ENCODE data around the gene CR2.
A peak's percentile ranks its signal among the peaks of the same experiment; 100 is the strongest.
"Not testable (repeated sequence)": the region's sequence is repeated elsewhere in the genome, so short reads cannot be mapped to it uniquely, and the experiment has no call there.

Gene CR2

GRCh38 chr1:207427832-207428585 lies 26.1 kb upstream of the CR2 start:
- Mint-ChIP-seq H3K9me3 (peaks cover 1 to 5% of the 10 kb centered on the region in 2 donors), H3K27ac (no peak overlapping the region), H3K27me3 (no peaks in the 10 kb centered on the region), H3K4me3 (no peak overlapping the region), H3K36me3 (peaks cover 4 to 6% of the 10 kb centered on the region in 2 donors), H3K4me1 (peaks cover 49 to 73% of the 10 kb centered on the region in 2 donors)
- ATAC-seq (replicated peaks) (no peak), DNase-seq (no peak)

- Mint-ChIP-seq H3K27ac (no peak overlapping the region), H3K27me3 (no peaks in the 10 kb centered on the region), H3K4me3 (no peak overlapping the region), H3K9me3 (peaks cover 1 to 5% of the 10 kb centered on the region in 2 donors), H3K36me3 (peaks cover 4 to 6% of the 10 kb centered on the region in 2 donors), H3K4me1 (peaks cover 49 to 68% of the 10 kb centered on the region in 2 donors)
- ATAC-seq (replicated peaks): no peak
- DNase-seq: no peak
Observed at GRCh38 chr1:207428783-207429182, 25.3 kb upstream of the CR2 start.

GRCh38 chr1:207429963-207430362 lies 24.2 kb upstream of the CR2 start:
- Mint-ChIP-seq H3K27me3 (no peaks in the 10 kb centered on the region), H3K4me1 (peaks cover 47 to 67% of the 10 kb centered on the region in 2 donors), H3K9me3 (peaks cover 1 to 5% of the 10 kb centered on the region in 2 donors), H3K36me3 (peaks cover 4 to 6% of the 10 kb centered on the region in 2 donors), H3K27ac (peak overlapping the region; percentile 10), H3K4me3 (peak overlapping the region; percentile 0 to 9)
- peak; percentile 92 for ATAC-seq (replicated peaks)
- DNase-seq: no peak

GRCh38 chr1:207430602-207431001 lies 23.5 kb upstream of the CR2 start:
- Mint-ChIP-seq H3K4me3 (no peak overlapping the region), H3K9me3 (peaks cover 1 to 5% of the 10 kb centered on the region in 2 donors), H3K27ac (no peak overlapping the region), H3K27me3 (no peaks in the 10 kb centered on the region), H3K36me3 (peaks cover 4 to 6% of the 10 kb centered on the region in 2 donors), H3K4me1 (peaks cover 41 to 65% of the 10 kb centered on the region in 2 donors)
- ATAC-seq (replicated peaks) (peak; percentile 41 to 48), DNase-seq (no peak)

- H3K27me3 Mint-ChIP-seq: no peaks in the 10 kb centered on the region
- peaks cover 1 to 5% of the 10 kb centered on the region in 2 donors for H3K9me3 Mint-ChIP-seq
- ATAC-seq (replicated peaks) (no peak), DNase-seq (no peak)
- peaks cover 4 to 6% of the 10 kb centered on the region in 2 donors for H3K36me3 Mint-ChIP-seq
- H3K4me1 Mint-ChIP-seq: peaks cover 44 to 72% of the 10 kb centered on the region in 2 donors
- no peak overlapping the region for H3K4me3 Mint-ChIP-seq
- H3K27ac Mint-ChIP-seq: no peak overlapping the region
Observed at GRCh38 chr1:207431508-207431907, 22.6 kb upstream of the CR2 start.

- DNase-seq: no peak
- ATAC-seq (replicated peaks): no peak
- H3K9me3 Mint-ChIP-seq: no peaks in the 10 kb centered on the region
- H3K36me3 Mint-ChIP-seq: no peaks in the 10 kb centered on the region
- no peaks in the 10 kb centered on the region for H3K27me3 Mint-ChIP-seq
- H3K4me1 Mint-ChIP-seq: peaks cover 35 to 77% of the 10 kb centered on the region in 2 donors
- H3K4me3 Mint-ChIP-seq: no peak overlapping the region
- no peak overlapping the region for H3K27ac Mint-ChIP-seq
Observed at GRCh38 chr1:207433435-207433834, 20.7 kb upstream of the CR2 start.

- not testable (repeated sequence) for ATAC-seq (replicated peaks); DNase-seq; H3K36me3 Mint-ChIP-seq; H3K9me3 Mint-ChIP-seq; H3K4me3 Mint-ChIP-seq; H3K27ac Mint-ChIP-seq; H3K27me3 Mint-ChIP-seq
- H3K4me1 Mint-ChIP-seq: peaks cover 16 to 44% of the 10 kb centered on the region in 2 donors
Observed at GRCh38 chr1:207436746-207437145, 17.4 kb upstream of the CR2 start.

GRCh38 chr1:207440626-207441025 lies 13.5 kb upstream of the CR2 start:
- DNase-seq: no peak

GRCh38 chr1:207444514-207445217 lies 9.5 kb upstream of the CR2 start:
- peaks cover 7 to 10% of the 10 kb centered on the region in 2 donors for H3K4me1 Mint-ChIP-seq
- no peak overlapping the region for H3K4me3 Mint-ChIP-seq
- ATAC-seq (replicated peaks) (no peak), DNase-seq (no peak)
- no peaks in the 10 kb centered on the region for H3K36me3 Mint-ChIP-seq
- H3K27me3 Mint-ChIP-seq: no peaks in the 10 kb centered on the region
- H3K27ac Mint-ChIP-seq: no peak overlapping the region
- no peaks in the 10 kb centered on the region for H3K9me3 Mint-ChIP-seq

More at GRCh38 chr1:207440626-207441025, 13.5 kb upstream of the CR2 start:
- Mint-ChIP-seq H3K27me3 (no peaks in the 10 kb centered on the region), H3K36me3 (no peaks in the 10 kb centered on the region), H3K9me3 (no peaks in the 10 kb centered on the region), H3K27ac (no peak overlapping the region), H3K4me1 (peaks cover 17 to 37% of the 10 kb centered on the region in 2 donors), H3K4me3 (no peak overlapping the region)
- ATAC-seq (replicated peaks): no peak

GRCh38 chr1:207453710-207454045 lies 450 bp upstream of the CR2 start:
- peak overlapping the region; percentile 83 to 84 for H3K4me3 Mint-ChIP-seq
- peaks cover 0 to 7% of the 10 kb centered on the region in 2 donors for H3K4me1 Mint-ChIP-seq

GRCh38 chr1:207455183-207455754 lies 1.1 kb downstream of the CR2 start:
- peak; percentile 38 to 51 for ATAC-seq (replicated peaks)
- peak overlapping the region; percentile 83 to 84 for H3K4me3 Mint-ChIP-seq
- H3K36me3 Mint-ChIP-seq: no peaks in the 10 kb centered on the region
- no peaks in the 10 kb centered on the region for H3K27me3 Mint-ChIP-seq
- H3K27ac Mint-ChIP-seq: peak overlapping the region; percentile 65
- no peaks in the 10 kb centered on the region for H3K9me3 Mint-ChIP-seq
- no peak for DNase-seq
- peaks cover 7 to 12% of the 10 kb centered on the region in 2 donors for H3K4me1 Mint-ChIP-seq

More at GRCh38 chr1:207453710-207454045, 450 bp upstream of the CR2 start:
- DNase-seq: no peak
- H3K27ac Mint-ChIP-seq: no peak overlapping the region
- no peaks in the 10 kb centered on the region for H3K36me3 Mint-ChIP-seq
- H3K27me3 Mint-ChIP-seq: no peaks in the 10 kb centered on the region
- no peak for ATAC-seq (replicated peaks)
- no peaks in the 10 kb centered on the region for H3K9me3 Mint-ChIP-seq

- H3K36me3 Mint-ChIP-seq: no peaks in the 10 kb centered on the region
- H3K4me1 Mint-ChIP-seq: peaks cover 17 to 28% of the 10 kb centered on the region in 2 donors
Observed at GRCh38 chr1:207458414-207458813, 4.3 kb downstream of the CR2 start.

GRCh38 chr1:207459008-207459407 lies 4.9 kb downstream of the CR2 start:
- DNase-seq: no peak
- H3K27me3 Mint-ChIP-seq: no peaks in the 10 kb centered on the region
- H3K4me1 Mint-ChIP-seq: peaks cover 17 to 31% of the 10 kb centered on the region in 2 donors
- ATAC-seq (replicated peaks): no peak
- no peaks in the 10 kb centered on the region for H3K9me3 Mint-ChIP-seq
- H3K36me3 Mint-ChIP-seq: no peaks in the 10 kb centered on the region
- H3K27ac Mint-ChIP-seq: no peak overlapping the region
- no peak overlapping the region for H3K4me3 Mint-ChIP-seq

More at GRCh38 chr1:207458414-207458813, 4.3 kb downstream of the CR2 start:
- ATAC-seq (replicated peaks) (no peak), DNase-seq (no peak)
- Mint-ChIP-seq H3K27me3 (no peaks in the 10 kb centered on the region), H3K4me3 (no peak overlapping the region), H3K9me3 (no peaks in the 10 kb centered on the region), H3K27ac (no peak overlapping the region)

GRCh38 chr1:207461649-207462048 lies 7.5 kb downstream of the CR2 start:
- no peak for DNase-seq
- H3K27me3 Mint-ChIP-seq: no peaks in the 10 kb centered on the region
- peaks cover under 1 to 1% of the 10 kb centered on the region in 2 donors for H3K36me3 Mint-ChIP-seq
- no peak for ATAC-seq (replicated peaks)
- no peak overlapping the region for H3K4me3 Mint-ChIP-seq
- no peaks in the 10 kb centered on the region for H3K9me3 Mint-ChIP-seq
- H3K4me1 Mint-ChIP-seq: peaks cover 10 to 38% of the 10 kb centered on the region in 2 donors
- no peak overlapping the region for H3K27ac Mint-ChIP-seq

All from stimulated activated naive B cell treated with anti-CD40 and anti-IgM and Interleukin-4, amounts not matched to agents 10 μg/mL and 1 μg/mL and 100 μg/mL, for 72 hours (primary cell).